Smooth muscle cell (in vitro differentiated cells): Measurements from ENCODE around the gene DLGAP4. TPM values are rescaled to one million over a fixed set of nuclear protein-coding genes. Genes with fewer than 3 reads are reported as not detected.

Experiments
- DNase-seq: peaks from one replicate; lab custom pipeline; 2025; ENCODE audit not compliant: unreplicated experiment; lab: John Stamatoyannopoulos, UW
- H2AFZ ChIP-seq: fragments of 200-600 bp; sonication (generic); 2 replicates; pipeline ENCODE4 v1.6.0; 2016; ENCODE audit warnings: antibody characterized with exemption, low read depth, mild to moderate bottlenecking
- H3F3A ChIP-seq: fragments of 200-600 bp; sonication (generic); 2 replicates; pipeline ENCODE4 v1.6.0; 2017; ENCODE audit warnings: antibody characterized with exemption, low read depth
- H3K27ac ChIP-seq: fragments of 200-600 bp; sonication (generic); 2 replicates; pipeline ENCODE4 v1.5.1; 2016; ENCODE audit warnings: low read depth, mild to moderate bottlenecking
- H3K27me3 ChIP-seq: fragments of 200-600 bp; sonication (generic); 2 replicates; pipeline ENCODE4 v1.6.1; 2016; ENCODE audit warnings: low read depth, mild to moderate bottlenecking
- H3K36me3 ChIP-seq: fragments of 200-600 bp; sonication (generic); 2 replicates; pipeline ENCODE4 v1.5.1; 2016; ENCODE audit warnings: low read depth
- H3K4me1 ChIP-seq: fragments of 200-600 bp; sonication (generic); 2 replicates; pipeline ENCODE4 v1.5.1; 2016; ENCODE audit warnings: low read depth
- H3K4me2 ChIP-seq: fragments of 200-600 bp; sonication (generic); 2 replicates; pipeline ENCODE4 v1.6.0; 2016; ENCODE audit warnings: mild to moderate bottlenecking
- H3K4me3 ChIP-seq: fragments of 200-600 bp; sonication (generic); 2 replicates; pipeline ENCODE4 v1.5.1; 2016; ENCODE audit warnings: mild to moderate bottlenecking
- H3K79me2 ChIP-seq: fragments of 200-600 bp; sonication (generic); 2 replicates; pipeline ENCODE4 v1.6.0; 2016; ENCODE audit warnings: low read depth, mild to moderate bottlenecking
- H3K9ac ChIP-seq: fragments of 200-600 bp; sonication (generic); 2 replicates; pipeline ENCODE4 v1.6.0; 2016; ENCODE audit warnings: low read depth
- H3K9me3 ChIP-seq: fragments of 200-600 bp; sonication (generic); replicated peaks from 2 replicates; pipeline ENCODE4 v1.5.1; 2016; ENCODE audit warnings: low read depth
- H4K20me1 ChIP-seq: fragments of 200-600 bp; sonication (generic); 2 replicates; pipeline ENCODE4 v1.6.0; 2016; ENCODE audit warnings: low read depth
- WGBS: methylation state at CpG from one replicate; pipeline ENCODE4 v1.1.7; 2016; ENCODE audit warnings: low lambda C conversion rate; 5-methylcytosine and 5-hydroxymethylcytosine counted together
- polyA plus RNA-seq: library from polyadenylated mRNA; unstranded; fragments of >200 nt; fragmentation: Nextera tagmentation; extraction: Ambion mirVana; gene quantifications from 2 replicates; pipeline ENCODE4 v1.2.1, GENCODE V29; 2016
- total RNA-seq: library from RNA; depleted of rRNA; stranded (reverse); fragments of >200 nt; gene quantifications from 2 replicates; pipeline ENCODE4 v1.2.3, GENCODE V29; 2014
- TF ChIP-seq, protein P1 (sequence below): fragments of 200-600 bp; sonication (generic); IDR thresholded peaks from 2 replicates; pipeline ENCODE4 v1.5.1; 2017; ENCODE audit warnings: borderline replicate concordance, mild to moderate bottlenecking, antibody characterized with exemption; ENCODE audit not compliant: insufficient read depth, poor library complexity, severe bottlenecking

The DLGAP4 gene
- total and polyA plus RNA-seq, 2 experiments from 2014 or later = 86.8 to 102 TPM

DNA sequence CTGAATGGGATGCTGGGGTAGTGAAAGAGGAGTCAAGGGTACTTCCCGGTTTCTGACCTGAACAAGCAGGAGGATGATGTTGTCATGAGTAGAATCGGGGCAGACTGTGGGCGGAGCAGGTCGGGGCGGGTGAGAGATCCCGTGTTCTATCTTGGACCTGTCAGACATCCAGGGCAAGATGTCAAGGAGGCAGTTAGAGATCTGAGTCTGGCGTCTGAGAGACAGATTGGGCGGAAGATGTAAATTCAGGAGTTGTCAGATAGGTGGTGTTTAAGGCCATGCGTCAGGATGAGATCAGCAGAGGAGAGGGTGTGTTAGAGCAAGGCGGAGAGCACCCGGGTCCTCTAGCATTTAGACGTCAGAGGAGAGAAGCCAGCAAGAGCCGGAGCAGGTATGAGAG lies 115.5 kb downstream of the DLGAP4 start:
- Histone ChIP-seq H3K36me3 (no peaks in the 10 kb centered on the region), H3K9ac (no peak overlapping the region), H3F3A (no peaks in the 10 kb centered on the region), H4K20me1 (no peaks in the 10 kb centered on the region), H2AFZ (no peak overlapping the region), H3K4me1 (no peaks in the 10 kb centered on the region), H3K27me3 (peaks cover 3% of the 10 kb centered on the region), H3K9me3 (no peaks in the 10 kb centered on the region), H3K27ac (no peak overlapping the region), H3K4me3 (no peak overlapping the region), H3K79me2 (no peaks in the 10 kb centered on the region), H3K4me2 (no peak overlapping the region)
- no peak for DNase-seq
- WGBS = 82% methylated on average over 13 of the region's 13 CpGs
- TF ChIP-seq, protein P1, sequence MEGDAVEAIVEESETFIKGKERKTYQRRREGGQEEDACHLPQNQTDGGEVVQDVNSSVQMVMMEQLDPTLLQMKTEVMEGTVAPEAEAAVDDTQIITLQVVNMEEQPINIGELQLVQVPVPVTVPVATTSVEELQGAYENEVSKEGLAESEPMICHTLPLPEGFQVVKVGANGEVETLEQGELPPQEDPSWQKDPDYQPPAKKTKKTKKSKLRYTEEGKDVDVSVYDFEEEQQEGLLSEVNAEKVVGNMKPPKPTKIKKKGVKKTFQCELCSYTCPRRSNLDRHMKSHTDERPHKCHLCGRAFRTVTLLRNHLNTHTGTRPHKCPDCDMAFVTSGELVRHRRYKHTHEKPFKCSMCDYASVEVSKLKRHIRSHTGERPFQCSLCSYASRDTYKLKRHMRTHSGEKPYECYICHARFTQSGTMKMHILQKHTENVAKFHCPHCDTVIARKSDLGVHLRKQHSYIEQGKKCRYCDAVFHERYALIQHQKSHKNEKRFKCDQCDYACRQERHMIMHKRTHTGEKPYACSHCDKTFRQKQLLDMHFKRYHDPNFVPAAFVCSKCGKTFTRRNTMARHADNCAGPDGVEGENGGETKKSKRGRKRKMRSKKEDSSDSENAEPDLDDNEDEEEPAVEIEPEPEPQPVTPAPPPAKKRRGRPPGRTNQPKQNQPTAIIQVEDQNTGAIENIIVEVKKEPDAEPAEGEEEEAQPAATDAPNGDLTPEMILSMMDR = no peak

DNA sequence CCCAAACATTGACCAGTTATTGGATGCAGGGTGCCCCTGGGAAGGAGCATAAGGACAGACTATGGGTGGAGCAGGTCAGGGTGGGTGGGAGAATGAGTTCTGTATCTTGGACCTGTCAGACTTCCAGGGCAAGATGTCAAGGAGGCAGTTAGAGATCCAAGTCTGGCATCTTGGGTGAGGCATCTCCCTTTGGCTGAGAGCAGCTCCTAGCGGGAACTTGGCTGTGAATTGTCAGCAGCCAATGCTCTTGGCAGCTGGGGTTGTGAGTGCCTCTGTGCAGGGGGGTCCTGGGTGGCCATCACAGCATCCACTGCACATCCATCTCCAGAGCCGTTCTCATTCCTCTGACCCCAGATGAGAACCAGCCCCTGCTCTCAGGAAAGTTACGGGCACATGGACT lies 118.2 kb downstream of the DLGAP4 start:
- H3K79me2 ChIP-seq = no peaks in the 10 kb centered on the region
- 81% methylated on average over 3 of the region's 3 CpGs for WGBS

DNA sequence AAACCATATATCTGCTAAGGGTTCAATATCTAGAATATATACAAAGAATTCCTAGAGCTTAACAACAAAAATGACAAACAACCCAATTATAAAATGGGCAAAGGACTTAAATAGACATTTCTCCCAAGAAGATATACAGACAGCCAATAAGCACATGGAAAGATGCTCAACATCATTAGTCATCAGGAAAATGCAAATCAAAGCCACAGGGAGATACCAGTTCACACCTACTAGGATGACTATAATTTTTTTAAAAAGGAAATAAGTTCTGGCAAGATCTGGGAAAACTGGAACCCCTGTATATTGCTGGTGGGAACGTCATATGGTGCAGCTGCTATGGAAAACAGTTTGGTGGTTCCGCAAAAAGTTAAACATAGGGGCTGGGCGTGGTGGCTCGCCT lies 119.0 kb downstream of the DLGAP4 start:
- H4K20me1 ChIP-seq = no peaks in the 10 kb centered on the region
- no peak overlapping the region for H2AFZ ChIP-seq
- H3K9me3 ChIP-seq = no peaks in the 10 kb centered on the region
- no peaks in the 10 kb centered on the region for H3F3A ChIP-seq
- no peaks in the 10 kb centered on the region for H3K36me3 ChIP-seq
- no peak overlapping the region for H3K9ac ChIP-seq
- H3K27me3 ChIP-seq = peaks cover 10% of the 10 kb centered on the region
- no peak overlapping the region for H3K27ac ChIP-seq
- WGBS = 75% methylated on average over 4 of the region's 4 CpGs
- no peaks in the 10 kb centered on the region for H3K4me1 ChIP-seq
- H3K4me3 ChIP-seq = no peak overlapping the region
- DNase-seq = no peak
- H3K79me2 ChIP-seq = no peaks in the 10 kb centered on the region
- H3K4me2 ChIP-seq = no peak overlapping the region
- TF ChIP-seq, protein P1 = no peak

More for the DNA sequence above, 118.2 kb downstream of the DLGAP4 start:
- no peaks in the 10 kb centered on the region for H3K36me3 ChIP-seq
- H3K9me3 ChIP-seq = no peaks in the 10 kb centered on the region
- H3K4me2 ChIP-seq = no peak overlapping the region
- H3F3A ChIP-seq = no peaks in the 10 kb centered on the region
- TF ChIP-seq, protein P1 = no peak
- no peak overlapping the region for H3K27ac ChIP-seq
- H3K4me1 ChIP-seq = no peaks in the 10 kb centered on the region
- H2AFZ ChIP-seq = no peak overlapping the region
- H3K27me3 ChIP-seq = peaks cover 10% of the 10 kb centered on the region
- no peak overlapping the region for H3K9ac ChIP-seq
- no peaks in the 10 kb centered on the region for H4K20me1 ChIP-seq
- DNase-seq = no peak
- H3K4me3 ChIP-seq = no peak overlapping the region

DNA sequence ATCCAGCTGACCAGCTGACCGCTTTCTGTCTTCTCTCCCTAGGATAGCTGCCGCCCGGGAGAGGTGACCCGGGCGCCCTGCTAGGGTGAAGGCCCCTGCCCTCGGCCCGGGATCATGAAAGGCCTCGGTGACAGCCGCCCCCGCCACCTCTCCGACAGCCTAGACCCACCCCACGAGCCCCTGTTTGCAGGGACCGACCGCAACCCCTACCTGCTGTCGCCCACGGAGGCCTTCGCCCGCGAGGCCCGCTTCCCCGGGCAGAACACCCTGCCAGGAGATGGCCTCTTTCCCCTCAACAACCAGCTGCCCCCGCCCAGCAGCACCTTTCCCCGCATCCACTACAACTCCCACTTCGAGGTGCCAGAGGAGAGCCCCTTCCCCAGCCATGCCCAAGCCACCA lies 125.5 kb downstream of the DLGAP4 start:
- 93% methylated on average over 22 of the region's 24 CpGs for WGBS
- Histone ChIP-seq H3K9ac (no peak overlapping the region), H3K4me1 (no peaks in the 10 kb centered on the region), H3K4me2 (no peak overlapping the region), H3K9me3 (no peaks in the 10 kb centered on the region), H3K4me3 (no peak overlapping the region), H3F3A (no peaks in the 10 kb centered on the region), H2AFZ (no peak overlapping the region), H3K36me3 (no peaks in the 10 kb centered on the region), H3K79me2 (no peaks in the 10 kb centered on the region), H3K27ac (no peak overlapping the region), H4K20me1 (no peaks in the 10 kb centered on the region), H3K27me3 (peaks cover 12% of the 10 kb centered on the region)
- DNase-seq = no peak
- TF ChIP-seq, protein P1 = no peak
